ENCODE data around the gene PES1. TPM values are rescaled to one million over a fixed set of nuclear protein-coding genes. Genes with fewer than 3 reads are reported as not detected.
A peak's percentile ranks its signal among the peaks of the same experiment; 100 is the strongest.
"Not testable (repeated sequence)": the region's sequence is repeated elsewhere in the genome, so short reads cannot be mapped to it uniquely, and the experiment has no call there.

Gene PES1
- total RNA-seq, 1 experiment from 2014 or later, result 74.0 TPM

GRCh38 chr22:30609260-30610185 is 17.8 kb upstream of the PES1 start:
- DNase-seq (ENCODE audit: low spot score), result peak; percentile 50

GRCh38 chr22:30607939-30608338 is 16.2 kb upstream of the PES1 start:
- DNase-seq (ENCODE audit: low spot score), result no peak

- no peak for DNase-seq (ENCODE audit: low spot score)
Measured at GRCh38 chr22:30607300-30607930, 15.7 kb upstream of the PES1 start.

GRCh38 chr22:30606455-30607299 is 15.0 kb upstream of the PES1 start, which contains the start of gene TCN2:
TSS of gene TCN2 (plus strand) at chr22:30607174. CDS start at chr22:30607332, 158 bp downstream.
- peak; percentile 64 for DNase-seq (ENCODE audit: low spot score)

GRCh38 chr22:30605449-30606110 is 13.9 kb upstream of the PES1 start:
- DNase-seq (ENCODE audit: low spot score), result peak; percentile 51

- no peak for DNase-seq (ENCODE audit: low spot score)
Measured at GRCh38 chr22:30604723-30605122, 13.0 kb upstream of the PES1 start.

- DNase-seq (ENCODE audit: low spot score), result peak; percentile 39
Measured at GRCh38 chr22:30603801-30604200, 12.1 kb upstream of the PES1 start.

- DNase-seq (ENCODE audit: low spot score), result peak; percentile 50
Measured at GRCh38 chr22:30602049-30602448, 10.3 kb upstream of the PES1 start.

- DNase-seq (ENCODE audit: low spot score), result no peak
Measured at GRCh38 chr22:30601464-30601863, 9.8 kb upstream of the PES1 start.

GRCh38 chr22:30600921-30601320 is 9.2 kb upstream of the PES1 start:
- DNase-seq (ENCODE audit: low spot score), result no peak

GRCh38 chr22:30598986-30599385 is 7.3 kb upstream of the PES1 start:
- DNase-seq (ENCODE audit: low spot score), result no peak

- DNase-seq (ENCODE audit: low spot score), result no peak
Measured at GRCh38 chr22:30596886-30597285, 5.2 kb upstream of the PES1 start.

- no peak for DNase-seq (ENCODE audit: low spot score)
Measured at GRCh38 chr22:30596199-30596598, 4.5 kb upstream of the PES1 start.

GRCh38 chr22:30592360-30592713 is 627 bp upstream of the PES1 start:
- DNase-seq (ENCODE audit: low spot score), result not testable (repeated sequence)

GRCh38 chr22:30591191-30591587 is 521 bp downstream of the PES1 start:
- DNase-seq (ENCODE audit: low spot score), result peak; percentile 26

GRCh38 chr22:30586414-30586813 is 5.3 kb downstream of the PES1 start:
- DNase-seq (ENCODE audit: low spot score), result no peak

GRCh38 chr22:30584441-30584840 is 7.3 kb downstream of the PES1 start:
- DNase-seq (ENCODE audit: low spot score), result no peak

- no peak for DNase-seq (ENCODE audit: low spot score)
Measured at GRCh38 chr22:30582788-30583545, 8.7 kb downstream of the PES1 start.

- DNase-seq (ENCODE audit: low spot score), result no peak
Measured at GRCh38 chr22:30582051-30582450, 9.7 kb downstream of the PES1 start.

GRCh38 chr22:30580896-30581295 is 10.8 kb downstream of the PES1 start:
- no peak for DNase-seq (ENCODE audit: low spot score)

- no peak for DNase-seq (ENCODE audit: low spot score)
Measured at GRCh38 chr22:30578481-30578880, 13.2 kb downstream of the PES1 start.
